Stimulated activated CD8-positive, alpha-beta memory T cell treated with anti-CD3 and anti-CD28 coated beads, Interleukin-4, amount 100 ng/mL, for 1 hour (primary cell): Measurements from ENCODE around the gene PCDHGA2.
"Not testable (repeated sequence)": the region's sequence is repeated elsewhere in the genome, so short reads cannot be mapped to it uniquely, and the experiment has no call there.

ENCODE experiments used
- DNase-seq, 2 donors: peaks; one replicate each; pipeline ENCODE4 v3.0.0-alpha.2; 2020; ENCODE audit warnings: low read depth in 2 of 2, low spot score in 1 of 2

Gene PCDHGA2

GRCh38 chr5:141346017-141346416 is 7.5 kb downstream of the PCDHGA2 start:
- DNase-seq = not testable (repeated sequence)

GRCh38 chr5:141349917-141350619 is 11.5 kb downstream of the PCDHGA2 start, which contains the start of gene PCDHGB1:
Gene PCDHGB1, plus strand, starts transcription at chr5:141350099. Its CDS starts 162 bp downstream, at chr5:141350261.
- DNase-seq = no peak

- no peak for DNase-seq
Observed at GRCh38 chr5:141351591-141351990, 13.0 kb downstream of the PCDHGA2 start.

- no peak for DNase-seq
Observed at GRCh38 chr5:141354900-141355469, 16.4 kb downstream of the PCDHGA2 start, which contains the start of gene PCDHGA4. Gene PCDHGA4, plus strand, starts transcription at chr5:141355021. Its CDS starts 87 bp downstream, at chr5:141355108.

- no peak for DNase-seq
Observed at GRCh38 chr5:141355641-141356040, 17.1 kb downstream of the PCDHGA2 start.

GRCh38 chr5:141356133-141356532 is 17.6 kb downstream of the PCDHGA2 start:
- DNase-seq = no peak

GRCh38 chr5:141356950-141357349 is 18.4 kb downstream of the PCDHGA2 start:
- no peak for DNase-seq

- DNase-seq = no peak
Observed at GRCh38 chr5:141359790-141360426, 21.3 kb downstream of the PCDHGA2 start, which contains the start of gene PCDHGB2. Gene PCDHGB2, plus strand, starts transcription at chr5:141359994. Its CDS starts 142 bp downstream, at chr5:141360136.

GRCh38 chr5:141360685-141361084 is 22.1 kb downstream of the PCDHGA2 start:
- no peak for DNase-seq

GRCh38 chr5:141362719-141363118 is 24.2 kb downstream of the PCDHGA2 start:
- DNase-seq = no peak

- no peak for DNase-seq
Observed at GRCh38 chr5:141363952-141364660, 25.5 kb downstream of the PCDHGA2 start, which contains the start of gene PCDHGA5. Gene PCDHGA5, plus strand, starts transcription at chr5:141364162. Its CDS starts 169 bp downstream, at chr5:141364331.

GRCh38 chr5:141366016-141366896 is 27.7 kb downstream of the PCDHGA2 start:
- no peak for DNase-seq

GRCh38 chr5:141369994-141370848 is 31.7 kb downstream of the PCDHGA2 start, which contains the start of gene PCDHGB3:
Gene PCDHGB3, plus strand, starts transcription at chr5:141370242. Its CDS starts 153 bp downstream, at chr5:141370395.
- no peak for DNase-seq

GRCh38 chr5:141371572-141372475 is 33.3 kb downstream of the PCDHGA2 start:
- no peak for DNase-seq

GRCh38 chr5:141373673-141374317 is 35.2 kb downstream of the PCDHGA2 start, which contains the start of gene PCDHGA6:
Gene PCDHGA6, plus strand, starts transcription at chr5:141373891. Its CDS starts 193 bp downstream, at chr5:141374084.
- no peak for DNase-seq

- no peak for DNase-seq
Observed at GRCh38 chr5:141374627-141375026, 36.1 kb downstream of the PCDHGA2 start.

GRCh38 chr5:141375444-141376155 is 37.0 kb downstream of the PCDHGA2 start:
- not testable (repeated sequence) for DNase-seq
